GM18868 (cell line): Measurements from ENCODE around the gene UMPS.

Experiments
- ATAC-seq: cut with Tn5 transposase; IDR thresholded peaks from one replicate; pipeline ENCODE4 v1.9.1; 2021; ENCODE audit warnings: mild to moderate bottlenecking, moderate library complexity; ENCODE audit not compliant: unreplicated experiment

UMPS gene

DNA sequence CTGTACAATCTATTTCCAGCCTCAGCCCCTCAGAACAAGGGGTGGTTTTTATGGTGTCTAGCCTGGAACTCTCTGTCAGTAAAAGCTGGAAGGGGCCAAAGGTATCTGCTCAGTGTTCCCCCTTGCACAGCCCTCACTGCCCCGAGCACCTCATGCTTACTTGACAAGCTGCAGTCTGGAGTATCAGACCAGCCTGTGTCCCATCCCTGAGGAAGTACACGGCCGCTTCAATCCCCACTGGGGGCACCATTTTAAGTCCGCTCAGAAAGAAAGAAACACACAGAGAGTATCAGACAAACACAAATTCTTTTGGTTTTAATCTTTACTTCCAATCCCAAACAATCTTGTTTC lies 32.4 kb downstream of the UMPS start:
- no peak for ATAC-seq

DNA sequence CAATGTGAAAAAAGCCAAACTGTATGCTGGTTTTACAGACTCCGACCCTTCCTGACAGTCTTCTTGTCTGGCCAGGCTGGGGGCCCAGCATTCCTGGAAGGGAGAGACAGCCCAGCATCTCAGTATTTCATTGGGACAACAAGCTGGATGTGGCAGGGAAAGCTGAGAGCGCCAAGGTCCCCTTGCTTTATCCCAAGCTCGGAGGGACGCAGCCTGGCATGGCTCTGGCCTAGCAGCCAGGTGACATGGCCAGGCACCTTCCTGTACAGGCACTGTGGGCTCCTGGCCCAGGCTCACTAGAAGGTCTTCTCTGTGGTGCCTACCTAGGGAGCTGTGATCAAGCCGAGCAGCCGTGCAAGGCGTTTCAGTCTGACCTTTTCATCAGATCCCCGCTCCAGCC lies 33.0 kb downstream of the UMPS start:
- no peak for ATAC-seq

DNA sequence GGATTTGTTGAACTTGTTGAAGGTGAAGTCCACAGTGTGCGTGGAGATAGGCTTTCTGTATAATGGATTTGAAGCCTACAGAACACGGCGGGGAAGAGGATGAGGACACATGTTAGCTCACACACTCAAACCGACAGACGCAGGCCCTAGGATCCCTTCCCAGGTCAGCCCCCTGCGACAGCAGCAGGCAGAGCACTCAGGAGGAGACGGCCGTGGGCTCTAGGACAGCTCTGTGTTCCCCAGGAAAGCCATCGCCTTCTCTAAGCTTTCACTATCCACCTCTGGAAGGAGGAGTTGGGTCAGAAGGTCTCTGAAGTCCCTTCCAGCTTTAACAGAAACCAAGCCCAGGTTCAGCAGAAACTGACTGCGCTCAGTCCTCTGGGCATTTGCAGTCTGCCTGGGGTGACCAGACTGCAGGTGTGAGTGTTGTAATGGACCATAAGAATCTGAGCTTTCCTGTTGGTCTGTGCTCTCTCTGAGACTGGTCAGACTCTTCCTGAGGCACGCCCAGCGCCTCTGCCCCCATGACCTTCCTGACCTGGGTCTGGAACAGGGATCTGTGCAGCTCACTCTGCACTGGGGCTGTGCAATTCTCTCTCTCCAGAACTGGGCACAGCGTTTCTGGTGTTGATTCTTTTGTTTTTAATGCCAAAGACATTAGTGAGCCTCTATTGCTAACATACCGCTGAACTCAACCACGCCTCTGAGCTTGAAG lies 33.5 kb downstream of the UMPS start:
- ATAC-seq: no peak

DNA sequence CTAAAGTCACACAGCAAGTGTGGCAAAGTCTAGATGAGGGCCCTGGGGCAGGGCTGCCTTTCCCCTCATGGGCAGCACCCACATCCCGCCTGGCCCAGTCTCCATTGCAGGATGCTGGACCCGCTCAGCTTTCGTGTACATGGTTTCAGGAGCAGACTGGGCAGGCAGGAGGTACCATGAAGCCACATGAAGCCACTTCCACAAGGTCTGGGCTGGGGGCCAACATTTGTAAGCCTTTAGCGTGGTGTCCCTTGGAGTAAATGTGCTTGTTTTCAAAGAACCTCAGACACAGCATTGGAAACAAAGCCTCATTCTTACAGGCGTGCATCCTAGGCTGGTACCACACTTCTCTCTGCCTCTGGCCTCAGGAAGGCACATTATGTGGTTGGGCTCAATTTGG lies 34.5 kb downstream of the UMPS start:
- ATAC-seq: no peak

DNA sequence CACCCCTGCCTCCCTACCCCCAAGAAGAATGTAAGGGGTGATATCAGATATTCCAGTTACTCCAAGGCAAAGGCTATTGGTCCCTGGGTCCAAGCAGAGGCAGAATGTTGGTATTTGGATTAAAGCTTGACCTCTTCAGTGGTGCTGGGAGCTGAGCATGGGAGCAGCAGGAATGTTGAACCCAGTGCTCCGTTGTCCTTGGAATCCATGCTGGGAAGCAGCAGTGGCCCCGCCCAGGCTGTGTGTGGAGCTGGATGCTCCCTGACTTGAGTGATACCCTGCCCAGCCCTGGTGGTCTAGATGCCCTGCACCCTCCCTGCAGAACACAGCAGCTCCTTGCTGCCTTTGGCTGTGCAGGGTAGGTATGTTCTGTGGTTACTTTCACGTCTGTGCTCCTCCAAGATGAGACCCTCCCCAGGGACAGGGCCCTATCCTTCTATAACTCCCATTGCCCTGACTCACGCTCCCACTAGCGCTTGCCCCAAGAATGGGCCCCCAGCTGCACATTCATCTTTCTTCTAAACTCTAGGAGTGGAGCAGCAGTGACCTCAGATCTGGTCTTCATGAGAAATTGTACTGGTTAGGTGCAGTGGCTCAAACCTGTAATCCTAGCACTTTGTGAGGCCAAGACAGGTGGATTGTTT lies 35.1 kb downstream of the UMPS start:
- ATAC-seq: no peak

DNA sequence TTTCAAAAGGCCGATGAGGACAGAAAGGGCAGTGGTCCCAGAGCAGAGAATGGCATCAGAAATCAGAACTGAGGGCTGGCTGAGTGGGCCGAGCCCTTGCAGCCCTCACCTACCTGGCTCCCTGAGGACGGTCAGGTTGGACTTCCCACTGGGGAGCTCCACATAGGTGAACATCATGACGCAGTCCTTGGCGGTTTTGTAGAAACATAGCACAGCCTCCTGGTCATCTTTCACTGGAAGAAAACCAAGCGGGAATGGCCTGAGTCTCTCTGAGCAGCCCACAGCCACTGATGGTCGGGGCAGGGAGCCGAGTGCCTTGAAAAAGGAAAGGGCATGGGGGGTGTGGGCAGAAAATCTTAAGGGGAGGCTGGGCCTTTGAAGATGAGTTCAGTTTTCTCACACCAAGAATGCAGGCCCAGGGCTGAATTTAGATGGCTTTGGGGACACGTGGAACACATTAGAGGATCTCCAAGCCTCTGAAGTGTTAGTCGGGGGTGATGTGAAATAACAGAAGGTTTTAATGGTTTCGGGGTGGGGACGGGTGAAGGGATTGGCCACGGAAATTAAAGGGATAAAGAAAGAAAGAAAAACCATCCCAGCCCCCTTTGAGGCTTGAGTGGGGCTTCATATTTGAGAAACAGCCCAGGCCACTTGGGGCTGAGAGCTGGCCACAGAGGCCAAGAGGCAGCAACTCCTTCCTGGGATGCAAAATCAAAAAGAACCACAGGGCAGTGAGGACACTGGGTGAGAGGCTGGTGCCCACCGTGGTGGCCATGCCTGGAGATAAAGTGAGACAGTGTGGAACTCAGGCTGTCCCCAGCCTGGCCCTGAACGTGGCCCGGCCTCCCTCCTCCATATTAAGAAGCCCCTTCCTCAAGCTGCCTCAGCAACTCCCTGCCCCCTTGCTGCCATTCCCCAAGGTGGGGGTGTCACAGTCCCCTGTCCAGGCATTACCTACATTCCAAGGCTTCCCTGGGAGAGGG lies 36.2 kb downstream of the UMPS start:
- ATAC-seq: no peak

DNA sequence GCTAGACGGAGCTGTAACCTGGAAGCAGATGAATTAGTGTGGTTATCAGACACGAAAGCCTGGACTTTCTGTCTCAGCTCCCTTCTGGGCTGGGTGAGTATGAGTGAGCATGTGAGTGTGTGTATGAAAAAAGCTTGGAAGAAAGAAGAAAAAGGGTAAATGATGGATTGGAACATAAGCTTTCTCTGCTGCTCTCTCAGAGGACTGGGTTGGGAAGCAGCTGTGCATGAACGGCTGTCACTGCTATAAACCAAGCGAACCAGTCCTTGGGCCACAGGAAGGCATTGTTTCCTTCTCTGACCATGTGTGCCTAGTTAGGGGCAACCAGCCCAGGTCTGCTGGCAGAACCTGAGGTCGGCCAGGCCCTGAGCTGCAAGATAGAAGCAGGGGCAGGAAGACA lies 37.0 kb downstream of the UMPS start:
- ATAC-seq: no peak

DNA sequence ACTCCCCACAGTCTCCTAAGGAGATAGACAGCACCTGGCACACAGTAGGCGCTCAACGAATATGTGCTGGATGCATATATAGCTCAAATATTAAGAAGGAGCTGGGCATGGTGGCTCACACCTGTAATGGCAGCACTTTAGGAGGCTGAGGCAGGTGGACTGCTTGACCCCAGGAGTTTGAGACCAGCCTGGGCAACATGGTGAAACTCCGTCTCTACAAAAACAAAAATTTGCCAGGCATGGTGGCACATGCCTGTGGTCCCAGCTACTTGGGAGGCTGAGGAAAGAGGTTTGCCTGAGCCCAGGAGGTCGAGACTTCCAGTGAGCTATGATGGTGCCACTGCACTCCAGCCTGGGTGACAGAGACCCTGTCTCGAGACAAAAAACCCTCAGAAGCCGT lies 37.4 kb downstream of the UMPS start:
- ATAC-seq: no peak

DNA sequence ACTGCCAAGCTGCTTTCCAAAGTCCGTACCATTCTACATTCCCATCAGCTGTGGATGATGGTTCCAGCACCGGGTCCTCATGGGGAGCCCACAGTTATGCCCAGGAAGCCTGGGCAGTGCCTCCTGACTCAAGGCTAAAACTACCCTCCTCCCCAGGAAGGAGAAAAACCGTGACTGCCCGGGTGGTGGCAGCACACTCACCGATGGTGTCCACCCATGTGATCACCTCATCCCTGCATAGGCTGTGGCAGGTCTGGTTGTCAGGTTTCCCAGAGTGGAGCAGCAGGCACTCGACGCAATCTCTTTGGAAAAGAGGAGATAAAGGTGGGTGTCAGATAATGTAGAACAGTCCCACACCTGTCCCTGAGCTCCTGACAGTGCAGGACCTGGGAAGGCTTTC lies 38.6 kb downstream of the UMPS start:
- no peak for ATAC-seq

DNA sequence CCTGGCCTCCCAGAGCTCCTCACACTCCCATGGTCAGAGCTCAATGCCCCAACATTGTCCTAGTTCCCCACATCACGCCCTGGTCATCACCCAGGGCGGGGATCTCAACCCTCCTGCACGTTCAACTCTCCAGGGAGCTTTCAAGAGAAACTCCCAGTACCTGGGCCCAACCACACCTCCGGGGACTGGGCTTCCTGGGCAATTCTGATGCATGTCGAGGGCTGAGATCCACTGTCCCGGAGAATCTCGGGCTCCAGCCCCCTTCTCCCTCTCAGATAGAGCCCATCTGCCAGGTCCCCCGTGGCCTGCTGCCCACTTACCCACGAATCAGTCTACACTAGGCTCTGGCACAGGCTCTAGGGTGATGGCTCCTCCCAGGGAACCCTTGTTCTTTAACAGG lies 39.2 kb downstream of the UMPS start:
- ATAC-seq: no peak

DNA sequence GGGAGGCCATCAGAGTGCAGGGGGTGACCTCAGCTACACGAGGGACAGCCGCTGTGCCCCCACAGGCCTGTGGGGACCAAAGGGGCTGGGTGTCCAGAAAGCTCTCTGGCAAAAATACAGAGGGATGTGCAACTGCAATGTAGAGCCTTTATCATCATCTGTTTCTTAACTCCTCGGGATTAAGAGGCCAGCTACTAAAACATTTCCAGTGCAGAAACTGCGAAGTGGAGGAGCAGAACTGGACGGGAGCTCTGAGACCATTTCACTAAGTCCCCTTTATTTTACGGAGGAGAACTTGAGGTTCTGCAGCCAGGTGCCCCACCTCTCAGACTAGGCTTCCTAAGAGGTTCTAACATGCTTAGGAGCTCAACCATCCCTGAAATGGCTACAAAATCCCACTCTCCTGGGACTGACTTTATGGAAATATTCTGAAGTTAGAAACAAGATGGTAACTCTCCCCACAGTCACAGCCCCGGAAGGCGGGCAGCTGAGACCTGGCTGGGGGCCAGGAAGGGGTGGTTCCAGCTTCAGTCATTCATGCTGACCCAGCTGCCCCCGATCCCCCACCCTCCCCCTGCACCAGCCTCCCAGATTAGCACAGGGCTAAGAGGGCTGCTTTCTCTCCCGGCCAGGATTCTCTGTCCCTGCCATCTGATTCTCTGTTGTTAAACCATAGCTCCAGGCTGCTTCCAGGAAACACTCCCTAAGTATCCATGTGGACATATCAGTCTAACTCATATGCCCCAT lies 40.3 kb downstream of the UMPS start:
- ATAC-seq: no peak

DNA sequence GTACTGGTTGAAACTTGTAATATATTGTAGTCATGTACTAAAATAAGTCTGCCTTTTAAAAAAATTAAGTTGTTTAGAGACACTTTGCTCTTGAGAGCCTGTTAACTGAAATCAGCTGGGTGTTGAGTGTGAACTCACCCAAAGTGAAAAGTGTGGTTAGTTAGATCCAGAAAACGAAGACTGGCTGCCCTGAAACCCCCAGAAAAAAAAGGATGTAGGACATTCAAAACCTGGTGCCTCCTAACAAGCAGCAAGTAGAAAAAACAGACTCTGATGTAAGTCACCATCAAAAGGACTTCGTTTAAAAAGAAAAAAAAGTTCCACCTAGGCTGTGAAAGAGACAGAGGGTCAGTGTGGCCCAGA lies 40.8 kb downstream of the UMPS start:
- no peak for ATAC-seq

DNA sequence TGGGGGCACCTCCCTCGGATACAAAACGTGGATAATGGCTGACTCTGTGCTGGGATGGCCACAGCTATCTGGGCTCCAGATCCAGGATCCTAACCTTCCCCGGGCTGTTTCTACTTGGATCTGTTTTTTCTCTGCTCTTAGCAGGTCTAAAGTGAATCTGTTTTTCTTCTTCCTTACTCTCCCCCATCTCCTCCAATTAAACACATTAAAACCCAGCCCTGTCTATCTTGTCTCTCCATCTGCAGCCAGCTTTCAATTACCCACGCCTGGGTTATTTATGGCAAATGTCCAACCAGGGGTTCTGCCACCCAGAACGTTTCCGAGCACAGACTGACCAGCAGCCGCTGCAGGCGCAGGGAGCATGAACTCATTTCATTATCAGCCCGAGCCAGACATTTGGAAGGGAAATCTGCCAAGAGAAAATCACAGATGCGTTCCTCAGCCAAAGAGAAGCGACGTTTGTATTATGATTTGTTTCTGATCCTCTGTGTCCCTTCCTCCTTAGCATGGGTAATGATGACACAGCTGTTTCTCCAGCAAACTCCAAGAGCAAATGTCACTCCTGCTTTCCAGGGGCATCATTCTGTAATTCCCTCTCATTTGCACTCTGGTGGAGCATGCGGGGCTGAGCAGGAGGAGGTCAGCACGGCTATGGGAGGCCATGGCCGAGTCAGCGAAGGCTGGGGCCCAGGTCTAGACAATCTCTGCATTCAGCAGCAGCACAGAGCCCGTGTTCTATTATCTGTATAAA lies 42.0 kb downstream of the UMPS start:
- no peak for ATAC-seq

DNA sequence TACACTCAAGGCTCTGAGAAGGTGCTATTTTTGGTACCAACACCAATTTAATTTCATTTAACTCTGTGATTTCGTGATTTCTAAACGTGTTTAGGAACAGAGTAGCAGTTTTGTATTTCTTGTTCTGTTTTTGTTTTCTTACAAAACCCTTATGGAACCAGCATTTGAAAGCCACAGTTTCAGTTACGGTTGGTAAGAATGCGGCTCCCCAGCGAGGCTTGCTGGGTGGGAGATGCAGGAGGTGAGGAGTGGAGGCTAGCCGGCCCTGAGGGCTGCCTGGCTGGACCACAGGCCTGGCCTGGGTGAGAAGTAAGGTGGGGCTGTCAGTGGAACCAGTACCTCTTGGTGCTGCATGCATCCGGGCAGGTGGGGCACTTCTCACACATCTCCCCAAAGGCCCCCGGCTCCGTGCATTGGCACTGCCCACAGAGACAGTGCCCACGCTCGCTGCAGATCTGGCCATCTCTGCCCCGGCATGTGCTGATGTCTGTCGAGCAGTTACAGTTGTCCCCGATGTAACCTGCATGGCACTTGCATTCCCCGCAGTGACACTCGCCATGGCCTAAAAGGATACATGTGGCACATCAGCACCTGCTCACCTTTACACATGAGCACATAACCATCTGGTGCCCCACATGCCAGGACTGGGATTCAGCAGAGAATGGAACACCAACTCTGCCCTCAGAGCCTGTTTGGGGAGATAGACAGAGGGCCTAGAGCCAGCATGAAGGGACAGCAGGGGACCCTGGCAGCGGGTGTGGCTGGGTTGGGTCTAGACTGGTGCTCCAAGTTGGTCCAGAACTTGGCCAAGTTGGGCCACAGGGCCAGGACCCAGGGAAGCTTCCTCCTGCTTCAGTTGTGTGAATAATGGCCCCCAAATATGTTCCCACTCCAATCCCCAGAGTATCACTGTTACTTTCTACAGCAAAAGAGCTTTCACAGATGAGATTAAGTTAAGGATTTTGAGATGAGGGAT lies 43.4 kb downstream of the UMPS start:
- ATAC-seq: no peak

DNA sequence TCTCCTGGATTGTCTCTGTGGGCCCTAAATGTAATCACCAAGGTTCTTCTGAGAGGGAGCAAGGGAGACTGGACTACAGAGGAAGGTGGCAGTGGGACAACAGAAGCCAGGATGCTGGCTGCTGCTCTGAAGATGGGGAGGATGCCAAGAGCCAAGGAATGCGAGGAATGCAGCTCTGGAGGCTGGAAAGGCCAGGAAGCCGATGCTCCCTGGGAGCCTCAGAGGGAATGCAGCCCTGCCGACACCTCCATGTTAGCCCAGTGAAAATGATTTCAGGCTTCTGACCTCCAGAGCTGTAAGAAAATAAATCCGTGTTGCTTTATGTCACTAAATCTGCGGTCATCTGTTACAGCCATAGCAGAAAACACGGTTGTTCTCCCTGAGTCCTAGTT lies 44.1 kb downstream of the UMPS start:
- no peak for ATAC-seq

DNA sequence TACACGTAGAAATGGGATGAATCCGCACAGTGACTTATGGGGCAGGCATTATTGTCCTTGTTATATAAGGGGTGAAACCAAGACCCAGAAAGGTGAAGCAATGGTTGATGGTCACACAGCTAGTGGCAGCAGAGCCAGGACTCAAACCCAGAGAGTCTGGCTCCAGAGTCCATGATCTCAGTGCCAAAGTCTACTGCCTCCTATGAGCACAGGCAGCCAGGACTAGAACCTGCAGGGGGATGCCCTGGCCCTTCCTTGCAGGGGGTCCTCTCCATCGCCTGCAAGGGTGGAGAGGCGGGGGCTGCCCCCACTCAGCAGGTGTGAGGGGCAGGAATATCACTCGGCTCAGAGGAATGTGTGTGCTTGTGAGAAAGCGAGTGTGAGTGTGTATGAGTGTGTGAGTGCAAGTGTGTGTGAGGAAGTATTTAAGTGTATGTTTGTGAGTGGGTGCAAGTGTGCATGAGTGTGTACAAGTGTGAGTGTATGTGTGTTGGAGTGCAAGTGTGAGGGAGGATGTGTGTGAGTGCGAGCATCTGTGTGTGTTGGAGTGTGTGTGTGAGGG lies 44.7 kb downstream of the UMPS start:
- no peak for ATAC-seq

DNA sequence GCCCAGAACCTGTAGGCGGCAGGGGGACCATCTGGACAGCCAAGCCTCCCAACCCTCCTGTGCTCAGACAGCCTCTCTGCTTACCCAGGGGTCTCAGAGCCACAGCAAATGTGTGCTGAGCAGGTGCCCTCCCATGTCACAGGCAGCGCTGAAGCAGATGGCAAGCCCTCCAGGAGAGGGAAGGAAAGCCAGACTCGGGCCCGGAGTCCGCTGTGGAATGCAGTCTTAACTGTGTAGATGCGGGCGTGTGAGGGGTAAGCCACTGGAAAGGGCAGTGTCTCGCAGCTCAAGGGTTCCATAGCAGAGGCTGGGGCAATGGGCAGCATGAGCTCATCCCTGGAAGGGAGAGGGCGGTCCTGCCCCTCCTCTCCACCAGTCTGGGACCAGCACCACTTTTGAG lies 45.6 kb downstream of the UMPS start:
- no peak for ATAC-seq

DNA sequence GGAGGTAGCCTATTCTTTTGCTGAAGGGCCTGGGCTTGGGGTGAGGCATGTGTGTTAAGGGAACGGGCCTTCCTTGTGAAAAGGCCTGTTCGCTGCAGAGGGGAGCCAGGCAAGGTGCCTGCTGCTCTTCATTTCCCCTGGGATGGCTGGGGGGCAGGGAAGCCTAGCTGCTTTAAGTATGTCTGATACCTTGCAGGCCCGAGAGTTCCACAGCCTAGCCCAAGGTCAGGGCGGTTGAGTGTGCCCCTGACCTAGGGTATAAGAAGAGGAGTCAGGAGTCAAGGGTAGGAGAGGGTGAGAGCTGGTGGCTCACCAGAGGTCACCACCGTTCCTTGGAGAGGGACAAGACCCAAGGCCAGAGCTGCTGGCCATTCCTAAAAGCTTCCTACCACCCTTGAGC lies 46.6 kb downstream of the UMPS start:
- ATAC-seq: no peak
